Renal cortex interstitium (tissue), 15 donors: ENCODE measurements around the gene GON7. TPM values are rescaled to one million over a fixed set of nuclear protein-coding genes. Genes with fewer than 3 reads are reported as not detected.
"Not testable (repeated sequence)": the region's sequence is repeated elsewhere in the genome, so short reads cannot be mapped to it uniquely, and the experiment has no call there.

Experiments used
- DNase-seq, 11 donors: peaks; one replicate each; pipeline ENCODE4 v3.0.0-alpha.2; 2013; ENCODE audit warnings: low read depth in 9 of 11, low spot score in 4 of 11; ENCODE audit errors: extremely low read depth in 1 of 11
- long read RNA-seq, 16 experiments: transcript quantifications; one replicate each; lab custom pipeline, GENCODE V29; 2026
- polyA plus RNA-seq, 3 donors: library from polyadenylated mRNA; unstranded; fragments of 120-200 nt; gene quantifications; one replicate each; pipeline ENCODE4 v1.2.1, GENCODE V29; 2013; ENCODE audit not compliant: insufficient read length in 3 of 3

Gene GON7, protein sequence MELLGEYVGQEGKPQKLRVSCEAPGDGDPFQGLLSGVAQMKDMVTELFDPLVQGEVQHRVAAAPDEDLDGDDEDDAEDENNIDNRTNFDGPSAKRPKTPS
- polyA plus RNA-seq, result 10 to 100 TPM; 15.6 to 24.1 (median 18.6) TPM
- long read RNA-seq, donor 1, transcript GON7-201 (2 exons, 1,154 nt), result major isoform, 15 of 15 reads
- long read RNA-seq, donor 1, partial matches to known transcripts, result 0 of 15 reads
- long read RNA-seq, donor 1, other reads (novel, unspliced or antisense), result 0 of 15 reads
- long read RNA-seq, donor 2, transcript GON7-201 (2 exons, 1,154 nt), result major isoform, 9 of 9 reads
- long read RNA-seq, donor 2, partial matches to known transcripts, result 0 of 9 reads
- long read RNA-seq, donor 2, other reads (novel, unspliced or antisense), result 0 of 9 reads
- long read RNA-seq, donor 3, transcript GON7-201 (2 exons, 1,154 nt), result major isoform, 32 of 32 reads
- long read RNA-seq, donor 3, partial matches to known transcripts, result 0 of 32 reads
- long read RNA-seq, donor 3, other reads (novel, unspliced or antisense), result 0 of 32 reads
- long read RNA-seq, donor 4, transcript GON7-201 (2 exons, 1,154 nt), result major isoform, 13 of 13 reads
- long read RNA-seq, donor 4, partial matches to known transcripts, result 0 of 13 reads
- long read RNA-seq, donor 4, other reads (novel, unspliced or antisense), result 0 of 13 reads
- long read RNA-seq, donor 5, result 0 reads
- long read RNA-seq, donor 6, transcript GON7-201 (2 exons, 1,154 nt), result major isoform, 15 of 15 reads
- long read RNA-seq, donor 6, partial matches to known transcripts, result 0 of 15 reads
- long read RNA-seq, donor 6, other reads (novel, unspliced or antisense), result 0 of 15 reads
- long read RNA-seq, donor 7, transcript GON7-201 (2 exons, 1,154 nt), result major isoform, 22 of 22 reads
- long read RNA-seq, donor 7, partial matches to known transcripts, result 0 of 22 reads
- long read RNA-seq, donor 7, other reads (novel, unspliced or antisense), result 0 of 22 reads
- long read RNA-seq, donor 8, result 0 reads
- long read RNA-seq, donor 9, transcript GON7-201 (2 exons, 1,154 nt), result major isoform, 19 of 28 reads
- long read RNA-seq, donor 9, partial matches to known transcripts, result 0 of 28 reads
- long read RNA-seq, donor 9, other reads (novel, unspliced or antisense), result 9 of 28 reads
- long read RNA-seq, donor 10, transcript GON7-201 (2 exons, 1,154 nt), result major isoform, 29 of 29 reads
- long read RNA-seq, donor 10, partial matches to known transcripts, result 0 of 29 reads
- long read RNA-seq, donor 10, other reads (novel, unspliced or antisense), result 0 of 29 reads
- long read RNA-seq, donor 11, transcript GON7-201 (2 exons, 1,154 nt), result major isoform, 13 of 13 reads
- long read RNA-seq, donor 11, partial matches to known transcripts, result 0 of 13 reads
- long read RNA-seq, donor 11, other reads (novel, unspliced or antisense), result 0 of 13 reads
- long read RNA-seq, donor 12, transcript GON7-201 (2 exons, 1,154 nt), result major isoform, 8 of 8 reads
- long read RNA-seq, donor 12, partial matches to known transcripts, result 0 of 8 reads
- long read RNA-seq, donor 12, other reads (novel, unspliced or antisense), result 0 of 8 reads
- long read RNA-seq, donor 13, result 0 reads
- long read RNA-seq, donor 14, transcript GON7-201 (2 exons, 1,154 nt), result major isoform, 14 of 14 reads
- long read RNA-seq, donor 14, partial matches to known transcripts, result 0 of 14 reads
- long read RNA-seq, donor 14, other reads (novel, unspliced or antisense), result 0 of 14 reads
- long read RNA-seq, donor 15, transcript GON7-201 (2 exons, 1,154 nt), result major isoform, 10 of 10 reads
- long read RNA-seq, donor 15, partial matches to known transcripts, result 0 of 10 reads
- long read RNA-seq, donor 15, other reads (novel, unspliced or antisense), result 0 of 10 reads
- long read RNA-seq, donor 16, transcript GON7-201 (2 exons, 1,154 nt), result major isoform, 38 of 40 reads
- long read RNA-seq, donor 16, partial matches to known transcripts, result 0 of 40 reads
- long read RNA-seq, donor 16, other reads (novel, unspliced or antisense), result 0 of 40 reads

DNA sequence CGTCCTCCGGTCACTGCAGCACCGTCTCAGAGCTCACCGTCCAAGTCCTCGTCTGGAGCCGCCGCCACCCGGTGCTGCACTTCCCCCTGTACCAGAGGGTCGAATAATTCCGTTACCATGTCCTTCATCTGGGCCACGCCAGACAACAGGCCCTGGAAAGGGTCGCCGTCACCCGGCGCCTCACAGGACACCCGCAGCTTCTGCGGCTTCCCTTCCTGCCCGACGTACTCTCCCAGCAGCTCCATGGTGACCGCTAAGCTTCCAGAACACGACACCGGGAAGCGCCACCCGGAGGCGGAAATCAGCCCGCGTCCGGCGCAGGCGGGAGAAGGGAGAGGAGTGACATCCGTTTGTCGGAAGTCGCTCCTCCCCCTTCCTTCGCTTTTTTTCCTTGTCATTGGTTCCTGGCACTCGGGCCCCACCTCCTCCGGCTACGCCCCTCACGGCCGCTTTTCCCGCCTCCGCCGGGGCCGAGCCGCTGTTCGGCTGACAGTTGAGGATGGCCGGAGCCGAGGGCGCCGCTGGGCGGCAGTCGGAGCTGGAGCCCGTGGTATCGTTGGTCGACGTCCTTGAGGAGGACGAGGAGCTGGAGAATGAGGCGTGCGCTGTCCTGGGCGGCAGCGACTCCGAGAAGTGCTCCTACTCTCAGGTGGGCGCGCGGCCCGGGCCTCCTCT, at the start of gene GON7, which contains the start of gene UBR7:
GON7 (minus strand) TSS at position 273 of the 675 bp plus-strand sequence; CDS start at position 245, 28 bp downstream.
UBR7 (plus strand) TSS at position 464 of the 675 bp plus-strand sequence; CDS start at position 500, 36 bp downstream.
- DNase-seq, result peak; percentile 91 to 98 (median 95)

DNA sequence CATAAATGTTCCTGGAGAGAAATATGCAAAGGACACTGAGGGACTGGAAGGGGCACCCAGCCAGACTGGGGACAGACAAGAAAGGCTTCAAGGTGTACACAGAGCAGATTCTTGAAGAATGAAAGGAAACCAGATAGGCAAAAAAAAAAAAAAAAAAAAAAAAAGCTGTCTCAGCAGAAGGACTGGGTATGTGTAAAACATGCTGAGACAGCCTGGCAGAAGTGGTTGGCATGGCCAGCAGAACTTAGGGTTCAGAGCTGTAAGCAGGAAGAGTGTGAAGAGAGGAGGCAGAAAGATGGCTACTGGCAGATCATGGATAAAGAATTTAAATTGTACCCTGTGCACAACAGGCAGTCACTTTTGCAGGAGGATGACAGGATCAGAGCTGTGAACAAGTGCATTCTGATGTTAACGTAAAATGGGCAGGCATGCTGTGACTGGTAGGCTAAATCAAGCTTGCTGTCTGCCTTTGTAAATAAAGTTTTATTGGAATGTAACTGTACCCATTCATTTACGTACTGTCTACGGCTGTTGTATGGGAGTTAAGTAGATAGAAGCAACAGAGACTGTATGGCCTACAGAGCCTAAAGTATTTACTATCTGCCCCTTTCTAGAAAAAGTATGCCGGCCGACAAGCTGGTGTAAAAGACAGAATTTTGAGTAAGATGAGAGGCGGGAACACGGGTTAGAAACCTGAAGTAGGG, 42.4 kb upstream of the GON7 start:
- no peak for DNase-seq

DNA sequence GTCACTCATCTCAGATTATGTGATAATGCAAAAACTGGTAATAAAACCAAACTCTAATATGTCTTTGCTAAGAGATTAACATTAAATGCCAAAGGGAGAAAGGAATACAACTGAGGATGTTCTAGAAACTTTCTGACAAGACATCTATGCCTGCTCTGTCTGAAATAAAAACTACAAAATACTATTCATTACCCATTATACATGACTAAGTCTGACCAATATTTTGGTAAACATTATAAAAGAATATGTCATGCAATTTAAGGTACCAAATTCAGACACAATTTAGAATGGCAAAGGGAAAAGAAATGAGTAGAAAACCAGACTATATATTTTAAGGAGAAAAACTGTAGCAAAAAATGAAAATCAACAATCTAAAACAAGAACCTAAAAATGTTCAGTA, 39.7 kb upstream of the GON7 start:
- no peak for DNase-seq

DNA sequence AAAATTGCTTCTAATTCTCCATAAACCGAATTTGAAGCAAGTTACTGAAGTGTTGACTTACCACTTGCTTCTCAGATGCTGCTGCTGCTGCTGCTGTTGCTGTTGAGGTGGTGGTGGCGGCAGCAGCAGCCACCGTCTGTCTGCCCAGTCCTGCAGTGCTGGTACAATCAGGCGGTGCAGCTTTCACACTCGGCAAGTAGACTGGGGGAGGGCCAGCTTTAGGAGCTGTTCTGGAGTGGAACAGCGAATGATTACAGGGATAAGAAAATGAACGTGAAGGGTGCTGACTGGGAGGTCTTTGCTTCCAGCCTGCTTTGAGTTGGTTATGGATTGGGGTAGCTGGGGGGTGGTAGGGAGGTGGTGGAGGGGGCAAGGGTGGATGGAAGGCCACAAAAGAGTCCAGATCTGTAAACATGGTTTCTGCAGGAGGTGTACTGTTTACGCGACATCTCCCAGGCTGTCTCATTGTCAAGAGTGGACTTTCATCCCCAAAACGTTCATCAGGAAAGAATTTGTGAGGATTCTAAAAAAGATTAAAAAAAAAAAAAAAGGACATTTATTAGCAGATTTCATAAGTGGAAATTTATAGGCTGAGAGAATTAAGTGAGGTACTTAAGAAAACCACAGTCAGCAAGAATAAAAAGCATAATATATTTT, 39.0 kb upstream of the GON7 start:
- no peak for DNase-seq

DNA sequence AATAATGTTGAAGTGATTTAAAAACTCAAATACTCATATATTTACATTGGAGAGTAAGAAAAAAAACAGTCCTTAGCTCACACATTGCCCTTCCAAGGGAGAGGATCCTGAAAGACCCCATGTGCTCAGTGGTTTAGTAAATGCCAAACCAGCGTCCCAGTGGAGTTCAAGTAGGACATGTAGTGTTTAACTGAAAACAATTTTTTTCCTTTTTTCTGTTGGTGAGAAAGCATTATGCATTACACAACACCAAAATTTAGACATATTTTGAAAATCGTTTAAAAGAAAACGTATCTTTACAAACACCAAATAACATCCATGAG, 33.8 kb upstream of the GON7 start:
- no peak for DNase-seq

DNA sequence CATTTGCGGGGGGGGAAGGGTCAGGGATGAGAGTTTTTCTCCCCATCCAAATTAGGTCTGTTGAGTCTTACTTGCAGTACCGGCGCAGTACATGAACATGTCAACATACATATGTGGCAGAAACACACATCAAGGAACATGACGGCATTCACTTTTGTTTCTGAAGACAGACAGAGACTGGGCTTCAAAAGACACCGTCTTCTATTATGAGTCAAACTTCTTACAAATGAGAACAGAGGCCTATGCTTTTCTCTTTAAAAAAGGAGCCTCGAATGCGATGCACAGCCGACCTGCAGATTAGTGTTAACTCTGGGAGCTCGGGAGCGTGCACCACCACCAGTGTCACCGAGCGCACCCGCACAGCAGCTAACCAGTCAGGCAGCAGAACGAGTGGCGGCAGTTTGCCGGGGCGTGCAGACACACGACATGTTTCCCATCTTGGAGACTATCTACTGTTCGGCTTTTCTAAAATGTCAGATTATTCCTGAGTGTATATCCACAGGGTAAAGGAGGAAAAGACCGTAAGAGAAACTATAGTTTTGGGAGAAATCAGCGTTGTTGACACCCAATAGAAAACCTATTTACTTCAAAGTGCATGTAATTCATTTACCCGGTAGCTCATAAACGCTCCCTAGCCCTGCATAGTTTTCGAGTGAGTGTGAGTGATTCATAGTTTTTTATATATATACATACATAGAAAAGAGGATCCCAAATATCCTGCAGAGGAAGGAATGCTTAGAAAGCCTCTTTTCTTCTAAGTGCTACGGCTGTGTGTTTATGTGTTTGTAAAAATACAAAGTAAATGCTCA, 33.2 kb upstream of the GON7 start:
- DNase-seq, result no peak

DNA sequence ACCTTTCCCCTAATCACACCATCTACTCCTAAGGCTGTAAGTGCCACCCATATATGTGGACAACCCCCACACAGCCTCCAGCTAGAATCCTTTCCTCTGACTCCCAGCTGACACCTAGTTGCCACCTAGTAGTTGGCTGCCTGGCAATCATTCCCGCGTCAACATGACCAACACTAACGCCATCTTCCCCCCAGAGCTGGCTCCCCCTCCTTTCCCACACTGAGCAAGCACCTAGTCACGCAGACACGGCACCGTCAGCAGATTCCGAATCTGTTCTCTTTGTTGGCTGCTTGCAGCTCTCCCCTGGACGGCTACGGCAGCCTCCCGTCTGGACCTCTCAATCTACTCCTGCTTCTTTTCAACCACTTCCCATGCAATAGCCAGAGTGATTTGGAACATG, 27.9 kb upstream of the GON7 start:
- no peak for DNase-seq

DNA sequence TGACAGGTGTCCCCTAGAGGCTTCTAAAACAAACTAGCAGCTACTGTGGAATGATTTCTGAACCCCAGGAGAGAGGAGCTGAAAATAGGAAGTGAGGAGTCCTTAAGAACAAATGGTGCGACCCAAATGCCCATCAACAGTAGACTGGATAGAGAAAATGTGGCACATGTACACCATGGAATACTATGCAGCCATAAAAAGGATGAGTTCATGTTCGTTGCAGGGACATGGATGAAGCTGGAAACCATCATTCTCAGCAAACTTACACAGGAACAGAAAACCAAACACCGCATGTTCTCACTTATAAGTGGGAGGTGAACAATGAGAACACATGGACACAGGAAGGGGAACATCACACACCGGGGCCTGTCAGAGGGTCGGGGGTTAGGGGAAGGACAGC, 26.2 kb upstream of the GON7 start:
- DNase-seq, result not testable (repeated sequence)

DNA sequence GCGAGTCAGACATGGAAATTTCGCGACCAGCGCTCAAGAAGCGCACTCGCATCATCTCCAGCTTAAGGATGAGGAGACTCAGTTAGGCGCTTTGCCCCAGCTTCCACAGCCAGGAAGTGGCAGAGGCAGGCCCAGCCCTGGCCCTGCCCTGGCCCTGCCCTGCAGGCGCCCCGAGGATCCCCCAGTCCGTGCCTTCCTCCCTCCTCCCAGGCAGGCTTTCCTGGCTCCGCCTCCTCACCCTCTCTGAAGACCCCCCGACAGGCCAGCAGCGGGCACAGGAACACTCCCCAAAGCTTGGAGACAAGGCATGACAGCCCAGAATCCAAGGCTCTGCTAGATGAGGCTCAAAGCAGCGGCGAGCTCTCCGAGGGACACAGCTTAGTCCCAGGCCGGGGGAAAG, 25.3 kb upstream of the GON7 start:
- no peak for DNase-seq

DNA sequence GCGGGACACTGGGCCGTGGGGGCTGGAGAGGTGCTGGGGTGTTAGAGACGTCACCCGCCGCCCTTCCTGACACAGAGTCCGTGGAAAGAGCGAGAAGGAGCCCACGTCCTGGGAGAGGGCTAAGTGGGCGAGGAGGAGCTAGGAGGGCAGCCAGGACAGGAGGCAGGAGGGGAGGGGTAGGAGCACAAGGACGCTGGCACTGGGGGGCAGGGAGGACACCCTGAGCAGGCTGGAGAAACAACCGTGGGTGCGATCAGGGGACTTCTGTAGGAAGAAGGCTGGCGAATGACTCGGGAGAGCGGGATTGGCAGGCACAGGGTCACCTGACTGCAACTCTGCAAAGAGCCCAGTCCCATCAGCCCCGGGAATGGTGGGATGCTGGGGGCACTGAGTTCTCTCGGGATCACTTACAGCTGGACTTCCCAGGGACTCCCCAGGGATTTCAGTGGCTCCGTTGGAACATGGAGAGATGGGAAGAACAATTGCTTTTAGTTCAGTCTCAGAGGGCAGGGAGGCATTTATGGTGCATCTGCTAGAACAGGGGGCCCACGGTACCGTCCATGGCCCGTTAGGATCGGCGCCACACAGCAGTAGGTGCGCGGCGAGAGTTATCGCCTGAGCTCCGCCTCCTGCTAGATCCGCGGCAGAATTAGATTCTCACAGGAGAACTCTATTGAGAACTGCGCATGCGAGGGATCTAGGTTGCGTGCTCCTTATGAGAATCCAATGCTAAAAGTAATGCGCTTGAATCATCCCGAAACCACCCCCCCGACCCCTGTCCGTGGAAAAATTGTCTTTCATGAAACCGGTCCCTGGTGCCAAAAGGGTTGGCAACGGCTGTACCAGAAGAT, 24.5 kb upstream of the GON7 start:
- peak in 5 of 11 donors; percentile 12 to 41 (median 20) for DNase-seq

DNA sequence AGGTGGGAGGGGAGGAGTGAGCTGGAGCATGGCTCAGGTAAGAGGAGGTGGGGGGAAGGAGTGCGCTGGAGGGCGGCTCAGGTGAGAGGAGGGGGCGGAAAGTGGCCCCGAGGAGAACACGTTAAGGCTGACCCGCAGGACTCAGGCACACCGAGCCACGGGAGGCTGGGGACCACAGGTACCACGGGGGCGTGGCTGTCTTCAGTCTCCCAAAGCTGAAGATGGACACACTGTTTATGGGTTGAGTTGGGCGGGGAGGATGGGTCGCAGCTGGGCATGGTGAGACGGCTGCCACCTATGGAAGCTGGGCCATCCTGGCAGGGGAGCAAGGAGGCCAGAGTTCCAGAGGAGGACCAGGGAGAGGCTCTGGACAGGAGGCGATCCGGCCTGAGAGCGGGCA, 23.7 kb upstream of the GON7 start:
- DNase-seq, result no peak

DNA sequence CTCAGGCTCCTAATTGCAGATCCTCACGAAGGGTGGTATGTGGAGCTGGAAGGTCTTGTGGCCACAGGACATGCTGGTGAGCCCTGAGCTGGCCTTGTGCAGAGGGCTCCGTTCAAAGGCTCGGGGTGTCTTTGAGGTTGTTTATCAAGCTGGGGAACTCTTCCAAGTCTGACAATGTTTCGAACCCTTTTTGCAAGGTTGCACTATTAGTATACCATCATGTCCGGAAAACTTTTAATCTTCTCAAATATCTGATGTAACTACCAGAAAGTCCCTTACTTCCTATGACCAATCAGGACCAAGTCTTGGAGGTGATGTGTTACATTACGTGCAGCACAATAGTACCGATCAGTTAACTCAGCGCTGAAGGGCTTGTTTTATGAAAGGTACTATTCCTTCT, 21.7 kb upstream of the GON7 start:
- no peak for DNase-seq

DNA sequence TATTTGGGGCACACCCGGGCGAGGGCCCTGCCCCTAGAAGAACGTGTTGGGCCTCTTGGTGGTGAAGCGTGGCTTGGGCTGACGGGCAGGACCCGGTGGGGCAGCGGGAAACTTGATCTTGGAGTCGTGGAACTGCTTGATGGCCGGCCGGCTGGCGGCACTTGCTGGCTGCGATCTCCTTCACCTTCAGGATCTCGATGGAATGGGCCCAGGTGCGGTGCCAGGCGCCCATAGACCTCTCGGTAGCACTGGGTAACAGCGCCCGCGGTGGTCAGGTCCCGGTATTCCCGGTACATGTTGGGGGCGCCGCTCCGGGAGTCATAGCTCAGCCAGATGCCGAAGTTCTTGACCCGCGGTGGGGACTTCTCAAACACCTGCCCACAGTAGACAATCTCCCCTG, 16.7 kb upstream of the GON7 start:
- DNase-seq, result no peak

DNA sequence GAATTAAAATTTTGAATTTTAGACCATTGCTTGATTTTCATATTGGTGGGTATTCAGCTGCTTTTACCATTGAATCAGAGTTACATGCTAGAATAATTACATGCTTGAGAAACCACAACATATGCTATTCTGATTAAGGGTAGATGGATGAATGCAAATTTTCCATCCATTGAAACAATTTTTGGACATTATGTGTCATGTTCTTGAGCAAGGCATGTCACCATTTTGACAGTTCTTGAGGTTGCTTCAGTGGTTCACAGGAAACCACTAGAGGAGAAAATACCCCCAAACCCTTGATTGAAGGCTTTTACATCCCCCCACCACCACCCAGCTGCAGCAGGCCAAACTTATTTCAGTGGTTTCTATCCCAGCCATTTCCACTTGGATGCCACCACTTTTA, 13.6 kb upstream of the GON7 start:
- no peak for DNase-seq
